HG03354 (cell line): ENCODE data around the gene TAX1BP1.
"Not testable (repeated sequence)": the region's sequence is repeated elsewhere in the genome, so short reads cannot be mapped to it uniquely, and the experiment has no call there.

Source experiments
- ATAC-seq: cut with Tn5 transposase; IDR thresholded peaks from one replicate; pipeline ENCODE4 v1.9.1; 2021; ENCODE audit warnings: mild to moderate bottlenecking; ENCODE audit not compliant: unreplicated experiment, poor library complexity, severe bottlenecking

TAX1BP1 gene

DNA sequence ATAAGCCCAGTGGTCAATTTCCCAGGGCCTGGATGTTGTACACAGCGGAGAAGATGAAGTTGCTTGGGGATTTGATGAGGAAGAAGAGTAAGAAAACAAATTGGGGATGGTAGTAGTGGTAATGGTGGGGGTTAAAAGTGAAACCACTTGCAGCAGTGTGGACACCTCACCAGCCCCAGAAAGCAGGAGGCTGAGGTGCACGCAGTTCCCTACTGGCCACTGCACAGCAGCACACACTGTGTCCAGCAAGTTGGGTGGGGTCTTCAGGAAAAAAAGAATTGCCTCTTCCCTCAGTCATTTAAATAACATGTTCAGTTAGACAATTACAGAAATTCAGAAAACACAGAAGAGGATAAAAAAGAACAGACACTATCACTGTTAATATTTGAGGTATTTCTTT is 96.6 kb downstream of the TAX1BP1 start:
- no peak for ATAC-seq

DNA sequence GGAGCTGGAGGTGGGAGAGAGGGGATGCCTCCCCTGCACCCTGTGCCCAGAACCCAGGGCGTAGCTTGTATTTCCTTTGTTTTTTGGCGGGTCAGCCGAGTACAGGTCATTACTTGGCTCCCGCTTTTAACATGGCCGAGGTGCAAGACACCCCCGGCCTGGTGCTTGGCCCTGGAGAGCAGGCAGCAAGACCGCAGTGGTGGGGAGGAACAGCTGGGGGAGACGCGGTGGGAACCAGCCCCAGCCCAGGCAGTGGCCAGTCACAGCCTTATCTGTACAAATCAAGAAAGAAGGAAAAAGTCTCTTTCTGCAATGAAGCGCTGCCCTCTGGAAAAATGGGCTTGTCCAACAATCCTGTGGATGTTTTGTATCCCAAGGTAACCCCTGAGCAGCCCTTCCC is 99.1 kb downstream of the TAX1BP1 start:
- no peak for ATAC-seq

DNA sequence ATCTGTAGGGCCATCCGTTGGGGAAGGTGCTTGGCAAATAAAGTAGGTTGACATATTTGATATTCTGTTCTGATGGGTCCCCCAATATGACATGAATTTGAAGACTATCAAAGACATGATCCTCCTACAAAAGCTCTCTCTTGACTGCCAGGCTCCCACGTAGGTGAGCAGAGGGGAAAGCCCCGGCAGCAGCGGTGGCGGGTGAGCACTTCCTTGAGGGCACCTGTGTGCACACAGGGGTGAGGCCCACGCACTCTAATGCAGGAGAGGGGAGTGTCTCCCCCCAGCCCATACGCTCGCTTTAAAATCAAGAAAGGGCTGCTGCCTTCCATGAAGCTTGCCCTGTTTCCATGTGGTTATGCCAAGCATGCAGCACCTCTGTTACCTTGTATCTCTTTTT is 100.4 kb downstream of the TAX1BP1 start:
- ATAC-seq, result no peak

DNA sequence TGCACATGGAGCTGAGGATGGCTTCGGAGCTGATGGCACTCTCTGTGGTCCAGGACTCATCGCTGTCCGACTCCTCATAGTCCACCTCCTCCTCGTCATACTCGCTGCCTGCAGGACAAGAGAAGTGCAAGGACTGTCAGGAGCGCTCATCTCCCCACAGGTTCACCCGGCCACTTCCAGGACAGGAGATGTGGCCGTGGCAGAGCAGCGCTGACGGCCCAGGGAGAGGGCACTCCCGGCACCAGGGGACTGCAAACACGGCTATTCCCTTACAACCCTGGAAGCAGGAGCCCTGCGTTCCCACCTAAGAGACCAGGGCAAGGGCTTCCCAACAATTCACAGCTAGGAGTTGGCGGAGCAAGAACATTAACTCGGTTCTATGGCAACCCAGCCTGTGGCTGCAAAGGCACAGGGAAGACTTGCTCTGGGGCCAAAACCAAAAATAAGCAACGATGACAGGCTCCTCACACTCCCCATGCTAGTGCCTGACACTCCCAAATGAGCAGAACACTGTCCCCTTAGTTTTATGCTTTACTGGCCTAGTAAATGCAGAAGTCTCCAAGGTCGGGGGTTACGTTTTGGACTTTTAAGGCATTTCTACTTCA is 100.9 kb downstream of the TAX1BP1 start:
- ATAC-seq, result no peak

DNA sequence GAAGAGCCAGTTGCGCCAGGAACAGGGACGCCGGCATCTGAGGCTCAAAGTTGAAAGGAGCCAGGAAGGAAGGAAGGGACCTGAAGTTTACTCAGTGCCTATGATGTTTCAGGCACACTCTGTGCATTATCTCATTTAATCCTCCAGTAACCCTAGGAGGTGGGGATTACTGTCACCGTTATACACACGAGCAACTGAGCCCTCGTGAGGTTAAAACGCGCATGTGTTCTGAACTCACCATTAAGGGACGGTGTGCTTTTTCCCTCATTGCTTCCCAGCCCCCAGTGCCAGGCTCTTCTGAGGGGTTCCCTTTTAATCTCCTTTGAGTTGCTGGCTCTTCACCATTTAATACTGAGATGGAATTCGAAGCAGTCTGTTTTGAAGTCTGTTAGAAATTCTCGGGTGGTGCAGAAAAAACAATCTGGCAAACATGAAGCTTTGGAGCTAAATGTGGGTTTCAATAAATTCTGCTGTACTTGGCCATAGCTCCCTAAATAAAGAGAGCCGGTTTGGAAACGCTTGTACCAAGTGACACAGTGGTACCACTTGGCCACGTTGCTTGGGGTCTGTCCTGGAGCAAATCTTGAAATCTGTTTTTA is 102.2 kb downstream of the TAX1BP1 start:
- ATAC-seq, result no peak

DNA sequence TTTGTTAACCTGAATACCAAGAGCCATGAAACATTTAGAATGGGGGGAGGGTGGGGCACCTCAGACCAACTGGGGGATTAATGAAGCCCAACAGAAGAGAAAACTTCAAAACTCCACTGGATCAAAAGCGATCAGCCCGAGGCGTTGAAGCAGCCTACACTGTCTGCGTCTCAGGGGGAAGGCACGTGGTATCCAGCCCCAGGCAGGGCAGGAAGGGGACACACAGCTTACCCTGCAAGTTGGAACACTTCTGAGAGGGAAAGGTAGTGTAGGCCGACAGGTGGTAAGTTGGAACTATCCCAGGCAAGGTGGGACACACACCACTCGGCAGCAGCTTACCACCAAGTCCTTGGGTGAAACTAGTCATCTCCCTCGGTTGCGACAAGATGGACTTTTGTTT is 102.9 kb downstream of the TAX1BP1 start:
- no peak for ATAC-seq

DNA sequence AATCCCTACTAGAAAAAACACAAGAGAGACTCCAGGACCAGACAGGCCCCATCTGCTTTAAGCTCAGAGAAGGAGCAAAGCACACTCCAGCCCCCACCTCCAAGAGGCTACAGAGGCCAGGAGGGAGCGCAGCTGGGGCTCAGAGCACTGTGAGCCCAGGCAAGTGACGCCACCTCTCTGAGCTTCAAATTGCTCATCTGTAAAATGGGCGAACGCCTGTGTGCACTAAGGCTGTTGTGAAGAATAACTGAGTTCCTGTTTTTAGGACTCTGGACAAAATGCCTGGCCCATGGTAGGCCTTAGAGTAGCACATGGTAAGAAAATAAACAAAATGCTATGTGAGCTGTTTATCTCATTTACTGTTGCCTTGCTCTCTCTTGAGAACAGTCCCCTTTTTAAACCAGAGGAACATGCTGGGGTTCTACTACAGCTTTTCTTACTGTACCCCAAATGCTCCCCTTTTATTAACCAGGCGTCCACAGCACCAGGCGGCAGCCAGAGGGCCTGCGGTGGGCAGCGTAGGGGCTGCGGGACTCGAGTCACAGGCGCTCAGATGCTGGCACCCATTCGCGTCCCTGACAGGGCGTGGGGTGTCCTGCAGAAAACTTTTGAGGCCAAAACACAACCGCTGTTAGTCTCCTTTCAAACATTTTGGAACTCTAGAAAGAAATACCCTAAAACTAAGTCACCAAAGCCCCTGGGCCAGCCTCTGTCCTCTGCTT is 103.8 kb downstream of the TAX1BP1 start:
- no peak for ATAC-seq

DNA sequence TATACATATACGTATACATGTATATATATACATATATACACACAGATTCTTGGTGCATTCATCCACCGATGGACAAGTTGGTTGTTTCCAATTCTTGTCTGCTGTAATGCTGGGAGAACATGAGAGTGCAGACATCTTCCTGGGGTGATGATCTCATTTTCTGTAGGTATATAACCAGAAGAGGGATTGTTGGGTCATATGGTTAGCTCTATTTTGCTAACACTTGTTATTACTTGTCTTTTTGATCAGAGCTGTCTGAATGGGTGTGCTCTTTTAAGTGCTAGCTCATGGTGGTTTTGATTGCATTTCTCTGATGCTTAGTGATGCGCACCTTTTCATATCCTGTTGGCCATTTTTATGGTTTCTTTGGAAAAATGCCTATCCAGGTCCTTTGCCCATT is 106.4 kb downstream of the TAX1BP1 start:
- no peak for ATAC-seq

DNA sequence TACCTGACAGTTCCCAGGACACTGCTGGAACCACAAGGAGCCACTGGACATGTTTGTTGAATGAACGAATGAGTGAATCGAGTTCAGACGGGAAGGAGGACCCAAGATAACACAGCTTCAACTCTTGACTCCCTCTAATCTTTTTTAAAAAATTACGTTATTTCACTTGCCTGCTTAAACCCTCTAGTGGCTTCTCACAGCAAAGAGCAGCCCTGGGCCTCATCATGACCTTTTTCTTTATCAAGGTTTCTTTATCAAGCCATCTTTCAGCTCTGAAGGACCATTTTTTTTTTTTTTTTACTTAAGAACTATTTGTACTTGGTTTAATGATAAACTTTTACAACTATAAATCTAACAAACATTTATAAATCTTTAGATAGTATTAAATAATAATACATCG is 110.6 kb downstream of the TAX1BP1 start:
- no peak for ATAC-seq

DNA sequence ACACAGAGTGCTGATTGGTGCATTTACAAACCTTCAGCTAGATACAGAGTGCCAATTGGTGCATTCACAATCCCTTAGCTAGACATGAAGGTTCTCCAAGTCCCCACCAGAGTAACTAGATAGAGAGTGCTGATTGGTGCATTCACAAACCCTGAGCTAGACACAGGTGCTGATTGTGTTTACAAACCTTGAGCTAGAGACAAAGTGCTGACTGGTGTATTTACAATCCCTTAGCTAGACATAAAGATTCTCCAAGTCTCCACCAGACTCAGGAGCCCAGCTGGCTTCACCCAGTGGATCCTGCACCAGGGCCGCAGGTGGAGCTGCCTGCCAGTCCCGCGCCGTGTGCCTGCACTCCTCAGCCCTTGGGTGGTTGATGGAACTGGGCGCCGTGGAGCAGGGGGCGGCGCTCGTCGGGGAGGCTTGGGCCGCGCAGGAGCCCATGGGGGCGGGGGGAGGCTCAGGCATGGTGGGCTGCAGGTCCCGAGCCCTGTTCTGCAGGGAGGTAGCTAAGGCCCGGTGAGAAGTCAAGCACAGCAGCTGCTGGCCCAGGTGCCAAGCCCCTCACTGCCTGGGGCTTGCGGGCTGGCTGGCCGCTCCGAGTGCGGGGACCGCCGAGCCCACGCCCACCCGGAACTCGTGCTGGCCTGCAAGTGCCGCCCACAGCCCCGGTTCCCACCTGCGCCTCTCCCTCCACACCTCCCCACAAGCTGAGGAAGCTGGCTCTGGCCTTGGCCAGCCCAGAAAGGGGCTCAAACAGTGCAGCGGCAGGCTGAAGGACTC is 116.9 kb downstream of the TAX1BP1 start:
- ATAC-seq, result not testable (repeated sequence)

DNA sequence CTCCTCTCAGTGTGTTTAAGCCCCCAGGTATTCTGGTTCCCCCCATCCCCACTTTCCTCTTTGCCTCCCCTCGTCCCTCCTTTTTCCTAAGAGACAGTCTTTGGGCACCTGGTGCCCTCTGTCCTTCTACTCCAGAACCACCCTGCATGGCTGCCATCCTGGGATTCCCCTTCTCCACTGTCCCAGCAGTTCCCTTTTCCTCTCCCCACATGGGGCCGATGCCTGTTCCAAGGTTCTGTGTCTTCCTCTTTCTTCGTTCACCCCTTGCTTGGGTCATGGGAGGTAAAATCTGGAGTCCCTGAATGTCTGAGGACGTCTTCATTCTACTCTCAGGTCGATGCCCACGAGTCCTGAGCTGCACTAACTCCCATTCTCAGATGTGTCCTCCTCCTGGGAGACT is 120.8 kb downstream of the TAX1BP1 start:
- no peak for ATAC-seq

DNA sequence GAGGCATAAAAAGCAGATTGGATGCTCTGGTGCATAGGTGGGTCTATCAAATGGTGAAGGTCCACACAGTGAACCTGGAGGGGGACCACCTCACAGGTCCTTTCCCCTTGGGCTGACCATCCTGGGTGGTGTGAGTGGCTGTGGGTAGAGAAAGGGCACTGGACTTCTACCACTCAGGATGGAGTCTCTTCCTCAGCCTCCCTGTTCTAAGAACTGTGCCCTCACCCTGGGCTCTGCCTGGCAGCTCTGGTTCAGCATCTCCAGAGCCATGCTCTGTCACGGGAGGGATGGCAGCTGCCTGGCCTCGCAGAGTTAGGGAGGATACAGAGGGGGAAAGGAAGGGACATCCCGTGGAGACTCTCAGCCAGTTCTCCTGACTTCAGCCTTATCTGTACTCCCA is 121.8 kb downstream of the TAX1BP1 start:
- no peak for ATAC-seq

DNA sequence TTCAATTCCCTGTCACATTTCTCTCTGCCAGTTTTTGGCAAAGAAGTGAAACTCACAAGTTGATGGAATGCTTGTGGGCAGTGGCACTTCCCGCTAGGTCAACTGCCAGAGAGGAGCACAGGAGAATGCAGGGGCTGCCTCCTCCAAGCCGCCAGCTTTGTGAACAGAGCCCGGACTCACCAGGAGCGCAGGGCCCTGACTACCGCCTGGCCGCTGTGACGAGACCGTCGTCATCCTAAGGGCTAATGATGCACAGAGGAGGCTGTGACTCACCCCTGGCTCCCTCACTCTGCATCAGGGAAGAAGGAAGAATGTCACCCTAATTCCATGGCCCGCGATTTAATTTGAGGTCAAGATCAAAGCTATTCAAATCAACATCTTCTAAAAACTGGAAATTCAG is 123.9 kb downstream of the TAX1BP1 start:
- no peak for ATAC-seq

DNA sequence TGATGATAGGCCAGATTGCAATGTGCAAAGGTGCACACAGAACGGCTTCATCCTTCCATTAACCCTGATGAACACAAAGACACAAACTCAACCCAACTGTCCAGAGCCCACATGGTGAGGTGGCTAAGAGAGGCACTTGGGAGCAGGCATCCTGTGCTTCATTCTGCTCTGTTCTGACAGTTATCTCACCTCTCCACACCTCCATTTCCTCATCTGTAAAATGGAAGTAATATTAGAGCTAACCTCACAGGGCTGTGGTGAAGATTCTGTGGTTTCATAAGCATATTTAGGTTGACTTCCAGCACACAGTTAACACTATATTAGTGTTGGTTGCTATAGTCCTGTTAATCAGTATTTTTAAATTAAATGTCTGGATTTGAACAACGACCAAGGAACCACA is 126.3 kb downstream of the TAX1BP1 start:
- no peak for ATAC-seq

DNA sequence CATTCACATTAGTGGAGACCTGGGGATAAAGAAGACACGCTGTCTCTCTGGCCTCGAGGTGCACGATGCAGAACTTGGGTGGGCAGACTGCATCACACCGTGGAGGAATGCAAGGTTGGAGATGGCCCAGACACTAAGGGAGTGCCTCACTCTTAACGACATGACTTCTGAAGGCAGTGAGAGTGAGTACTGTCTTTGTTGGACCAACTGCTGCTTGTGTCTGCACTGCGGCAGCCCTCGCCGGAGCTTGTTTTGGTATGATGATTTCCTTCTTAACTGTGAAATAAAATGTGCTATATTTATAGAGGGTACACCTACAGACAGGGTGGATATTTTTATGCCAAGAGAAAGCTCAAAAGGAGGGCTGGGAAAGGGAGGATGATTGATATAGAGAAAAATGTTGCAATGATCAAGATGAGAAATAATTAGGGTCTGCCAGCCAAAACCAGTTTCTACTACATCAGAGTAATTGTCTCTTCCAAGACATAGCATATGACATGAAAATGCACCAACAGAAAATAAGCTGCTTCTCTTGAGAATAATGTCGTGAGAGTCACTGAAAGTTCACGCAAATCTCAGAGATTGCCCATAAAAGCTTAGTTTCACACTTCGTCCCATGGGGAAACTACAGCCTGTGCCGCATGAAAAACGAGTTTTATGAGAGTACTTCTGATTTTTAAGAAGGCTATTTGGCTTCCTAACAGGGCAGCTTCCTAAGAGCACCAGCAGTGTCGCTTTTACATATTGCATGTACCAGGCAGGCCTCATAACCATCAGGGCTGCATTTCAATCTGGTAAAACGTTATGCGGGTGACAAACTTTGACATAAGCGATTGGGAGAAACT is 127.1 kb downstream of the TAX1BP1 start:
- no peak for ATAC-seq

DNA sequence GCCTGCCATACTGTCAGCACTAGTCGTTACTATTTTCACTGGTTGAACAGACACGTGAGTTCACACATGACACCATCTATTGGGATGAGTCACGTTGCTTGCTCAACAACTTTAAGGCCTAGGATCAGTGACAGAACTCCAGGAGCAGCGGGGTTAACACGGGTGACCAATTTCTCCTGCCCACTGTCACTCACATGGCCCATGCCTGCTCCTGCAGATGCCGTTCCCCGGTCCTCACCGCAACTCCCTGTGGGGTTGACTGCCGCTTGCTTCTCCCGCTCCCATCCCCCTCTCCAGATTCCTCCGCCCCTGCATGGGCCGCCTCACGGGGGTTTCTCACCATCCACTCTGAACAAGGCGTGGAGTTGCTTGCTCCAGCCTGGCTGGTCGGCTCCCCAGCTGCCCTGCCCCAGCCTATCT is 128.2 kb downstream of the TAX1BP1 start:
- no peak for ATAC-seq

DNA sequence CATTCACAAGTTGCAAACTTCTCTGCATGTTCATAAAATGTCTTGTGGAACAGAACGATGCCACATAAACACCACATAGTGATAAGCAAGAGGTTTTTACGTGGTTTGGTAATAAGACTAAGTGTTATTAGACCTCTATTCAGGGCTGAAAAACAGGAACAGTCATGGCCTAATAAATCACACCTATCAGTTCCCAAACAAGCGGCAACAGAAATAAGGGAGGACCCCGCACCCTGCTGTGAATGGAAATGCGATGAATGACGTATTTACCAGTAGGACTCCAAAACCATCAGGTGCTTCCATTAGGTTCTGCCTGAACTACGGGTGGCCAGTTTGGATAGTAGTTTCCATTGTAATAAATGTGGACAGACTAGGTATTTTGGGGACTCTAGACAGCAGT is 129.1 kb downstream of the TAX1BP1 start:
- ATAC-seq, result no peak

DNA sequence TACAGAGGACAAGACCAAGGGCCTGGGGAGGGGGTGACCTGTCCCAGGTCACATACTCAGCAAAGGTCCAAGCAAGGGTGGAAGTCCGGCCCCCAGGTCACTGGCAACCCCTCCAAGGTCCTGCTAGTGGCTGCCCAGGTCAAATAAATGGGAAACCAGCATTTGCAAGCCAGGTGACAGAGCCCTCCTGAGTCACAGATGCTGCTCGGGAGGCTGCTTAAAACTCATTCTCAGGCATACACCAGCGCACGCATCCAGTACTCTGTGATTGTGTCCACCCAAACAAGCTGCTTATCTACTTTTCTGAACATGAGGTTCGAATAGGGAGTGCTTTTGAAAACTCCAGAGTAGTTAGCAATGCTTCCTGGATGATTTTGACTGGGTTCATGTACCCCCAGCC is 130.6 kb downstream of the TAX1BP1 start:
- ATAC-seq, result no peak

DNA sequence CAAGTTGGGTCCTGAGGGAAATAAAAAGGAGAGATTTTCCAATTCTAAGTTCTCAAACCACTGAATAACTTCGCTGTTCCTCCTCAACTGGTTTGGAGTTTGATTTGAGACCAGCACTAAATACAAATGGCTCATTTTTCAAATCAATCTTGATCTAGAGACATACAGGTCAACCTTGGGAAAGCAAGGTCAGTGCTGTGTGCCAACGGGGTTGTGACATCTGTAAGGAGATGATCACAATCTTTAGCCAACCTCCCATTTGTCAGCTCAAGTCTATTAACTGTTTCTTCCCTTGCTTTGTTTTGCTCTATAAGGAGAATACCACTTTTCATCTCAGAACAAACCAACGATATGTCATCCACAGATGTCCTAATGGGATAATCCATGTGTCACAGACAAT is 131.1 kb downstream of the TAX1BP1 start:
- ATAC-seq, result no peak

DNA sequence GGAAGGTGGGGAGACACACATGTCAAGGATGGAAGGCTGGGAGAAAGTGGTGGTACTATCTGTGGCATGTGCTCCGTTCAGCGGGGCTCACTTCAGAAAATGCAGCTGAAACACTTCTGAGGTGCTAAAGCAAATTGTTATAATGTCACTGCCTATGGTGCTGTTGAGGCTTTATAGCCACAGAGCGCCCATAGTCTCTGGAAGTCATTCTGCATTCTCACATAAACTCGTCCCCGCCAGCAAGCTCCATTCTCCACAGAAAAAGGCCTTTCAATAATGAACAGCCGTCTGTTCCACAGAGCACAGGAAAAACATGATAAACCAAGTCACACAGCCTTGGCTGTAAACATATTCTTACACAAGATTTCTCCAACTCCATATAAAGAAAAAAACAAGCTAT is 131.9 kb downstream of the TAX1BP1 start:
- no peak for ATAC-seq
